HG03103 (cell line): ENCODE data around the gene SLC5A9.
"Not testable (repeated sequence)": the region's sequence is repeated elsewhere in the genome, so short reads cannot be mapped to it uniquely, and the experiment has no call there.

ENCODE experiments used
- ATAC-seq: cut with Tn5 transposase; IDR thresholded peaks from one replicate; pipeline ENCODE4 v1.9.1; 2021; ENCODE audit warnings: low read depth; ENCODE audit not compliant: unreplicated experiment

The SLC5A9 gene

DNA sequence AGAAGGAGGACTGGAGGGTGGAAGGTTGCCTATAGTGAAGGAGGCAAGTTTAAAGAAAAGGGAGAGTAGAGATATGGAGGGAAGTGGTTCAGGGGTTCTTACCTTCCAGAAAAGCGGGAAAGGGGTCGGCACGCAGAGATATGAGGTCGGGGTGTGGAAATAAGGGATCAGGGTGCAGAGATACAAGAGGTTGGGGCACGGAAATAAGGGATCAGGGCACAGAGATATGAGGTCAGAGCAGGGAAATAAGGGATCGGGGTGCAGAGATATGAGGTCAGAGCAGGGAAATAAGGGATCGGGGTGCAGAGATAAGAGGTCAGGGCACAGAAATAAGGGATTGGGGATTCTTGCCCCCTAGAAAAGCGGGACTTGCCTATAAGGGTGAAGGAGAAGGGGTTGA lies 9.1 kb upstream of the SLC5A9 start:
- ATAC-seq: not testable (repeated sequence)

DNA sequence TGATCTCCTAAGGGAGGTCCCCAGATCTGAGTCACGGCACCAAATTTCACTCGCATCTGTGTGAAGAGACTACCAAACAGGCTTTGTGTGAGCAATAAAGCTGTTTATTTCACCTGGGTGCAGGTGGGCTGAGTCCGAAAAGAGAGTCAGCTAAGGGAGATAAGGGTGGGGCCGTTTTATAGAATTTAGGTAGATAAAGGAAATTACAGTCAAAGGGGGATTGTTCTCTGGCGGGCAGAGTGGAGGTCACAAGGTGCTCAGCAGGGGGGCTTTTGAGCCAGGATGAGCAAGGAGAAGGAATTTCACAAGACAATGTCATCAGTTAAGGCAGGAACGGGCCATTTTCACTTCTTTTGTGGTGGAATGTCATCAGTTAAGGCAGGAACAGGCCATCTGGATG lies 8.2 kb upstream of the SLC5A9 start:
- not testable (repeated sequence) for ATAC-seq

DNA sequence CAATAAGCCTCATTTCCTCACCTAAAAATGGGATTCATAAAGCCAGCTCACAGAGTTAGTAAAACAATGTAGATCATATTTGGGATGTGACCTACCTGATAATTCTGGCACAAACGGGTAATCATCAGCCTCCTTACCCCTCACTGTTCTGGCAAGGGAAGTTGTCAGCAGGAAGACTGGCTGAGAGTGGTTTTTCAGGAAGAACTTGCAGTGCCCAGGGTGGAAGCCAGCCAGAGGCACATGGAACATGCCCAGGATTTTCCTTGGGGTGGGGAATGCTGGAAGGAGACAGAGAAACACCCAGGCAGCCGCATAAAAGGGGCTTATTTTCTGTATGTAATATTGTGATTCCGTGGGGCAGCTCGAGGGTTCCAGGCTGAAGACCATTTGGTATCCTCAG lies 7.7 kb upstream of the SLC5A9 start:
- ATAC-seq: no peak

DNA sequence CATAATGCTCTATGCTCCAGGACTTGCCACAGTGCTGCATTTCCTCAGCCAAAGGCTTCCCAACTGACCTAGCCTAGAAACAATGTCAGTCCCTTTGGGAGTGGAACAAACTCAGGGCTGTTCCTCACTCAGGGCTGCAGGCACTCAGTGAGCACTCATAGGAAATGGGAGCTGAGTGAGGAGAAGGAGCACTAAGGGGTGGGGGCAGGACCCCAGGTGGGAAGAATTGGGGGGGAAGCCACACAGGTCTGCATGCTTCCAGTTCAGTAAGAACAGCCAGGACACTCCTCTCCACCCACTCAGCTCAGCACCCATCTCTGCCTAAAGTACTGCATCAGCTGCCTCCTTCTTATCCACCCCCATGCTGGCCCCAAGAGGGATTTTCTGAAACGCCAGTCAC lies 7.3 kb upstream of the SLC5A9 start:
- ATAC-seq: no peak

DNA sequence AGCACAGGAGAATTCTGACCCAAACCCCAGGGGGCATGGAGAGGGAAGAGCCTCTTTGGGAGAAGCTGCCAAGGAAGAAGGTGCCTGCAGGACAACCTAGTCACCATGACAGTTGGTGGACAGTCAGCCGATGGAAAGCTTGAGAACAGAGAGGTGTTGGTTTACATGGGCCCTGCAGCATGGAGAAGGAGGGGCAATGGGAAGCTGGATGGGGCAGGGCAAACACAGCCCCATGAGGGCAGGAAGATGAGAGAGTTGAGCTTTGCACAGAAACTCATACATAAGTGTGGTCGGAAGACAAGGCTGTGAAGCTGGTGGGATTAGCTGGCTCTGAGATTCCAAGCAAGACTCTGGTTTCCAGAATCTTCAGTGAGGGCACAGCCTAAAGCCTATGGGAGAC lies 6.6 kb upstream of the SLC5A9 start:
- no peak for ATAC-seq

DNA sequence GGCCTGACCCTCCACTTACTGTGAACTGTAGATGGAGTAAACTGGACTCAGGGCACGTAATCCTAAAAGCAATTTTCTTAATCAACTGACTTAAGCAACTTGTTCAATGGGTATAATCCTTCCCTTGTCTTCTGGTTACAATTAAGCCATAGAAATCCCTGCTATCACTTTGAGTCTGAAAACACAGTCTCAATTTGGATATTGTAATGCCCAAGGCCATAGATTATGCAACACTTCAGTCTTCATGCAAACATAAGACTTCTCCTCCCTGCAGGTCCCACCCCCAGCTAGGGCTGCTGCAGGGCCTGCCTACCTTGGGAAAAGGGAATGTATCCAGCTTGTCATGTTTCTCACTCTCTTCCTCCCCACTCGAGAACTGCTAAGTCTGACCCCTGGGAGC lies 6.2 kb upstream of the SLC5A9 start:
- no peak for ATAC-seq

DNA sequence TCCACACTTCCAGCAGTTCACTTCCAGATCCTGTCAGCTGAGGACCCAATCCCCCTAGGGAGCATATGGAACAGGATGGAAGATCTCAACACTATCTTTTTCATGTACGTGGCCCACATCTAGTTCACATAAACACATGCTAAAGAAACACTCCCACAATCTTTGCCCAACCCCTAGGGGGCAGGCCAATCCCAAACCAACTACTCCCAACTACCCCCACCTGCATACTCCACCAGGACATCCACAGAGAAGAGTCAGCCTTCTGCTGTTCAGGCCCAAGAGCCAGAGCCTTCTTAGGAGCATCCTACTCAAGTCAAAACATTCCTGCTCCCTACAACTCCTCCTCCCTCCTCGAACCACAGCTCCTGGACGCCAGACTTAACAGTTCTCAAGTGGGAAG lies 5.6 kb upstream of the SLC5A9 start:
- ATAC-seq: no peak

DNA sequence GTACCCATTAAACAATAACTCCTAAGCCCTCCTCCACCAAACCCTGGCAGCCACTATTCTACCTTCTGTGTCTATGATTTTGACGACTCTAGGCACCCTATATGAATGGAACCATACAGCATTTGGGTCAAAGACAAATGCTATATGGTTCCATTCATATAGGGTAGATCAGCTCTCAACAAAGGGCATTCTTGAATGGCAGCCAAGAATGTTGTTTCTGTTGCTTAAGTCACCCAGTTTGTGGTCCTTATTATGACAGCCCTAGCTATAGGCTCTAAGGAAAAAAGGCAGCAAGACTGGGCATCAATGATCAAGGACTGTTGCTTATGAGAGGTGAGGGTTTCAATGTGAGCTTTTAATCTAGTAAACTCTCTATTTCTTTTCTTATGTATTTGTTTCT lies 4.7 kb upstream of the SLC5A9 start:
- no peak for ATAC-seq

DNA sequence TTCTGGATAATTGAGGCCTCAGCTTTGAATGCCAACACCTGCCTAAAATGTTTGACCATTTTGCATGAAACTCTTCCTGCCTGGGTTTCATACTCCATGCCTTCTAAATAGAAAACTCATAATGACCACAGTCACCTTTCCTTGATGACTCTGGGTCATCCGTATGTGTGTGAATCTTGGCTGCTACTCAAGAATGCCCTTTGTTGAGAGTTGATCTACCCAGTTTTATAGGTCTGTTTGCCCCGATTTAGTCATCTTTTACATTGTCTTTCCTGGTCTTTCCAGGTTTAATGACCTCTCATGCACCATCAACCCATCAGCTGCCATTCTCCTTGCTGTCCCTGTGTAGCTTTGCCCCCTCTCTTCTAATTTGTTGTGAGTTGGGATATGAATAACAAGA lies 2.7 kb upstream of the SLC5A9 start:
- no peak for ATAC-seq

DNA sequence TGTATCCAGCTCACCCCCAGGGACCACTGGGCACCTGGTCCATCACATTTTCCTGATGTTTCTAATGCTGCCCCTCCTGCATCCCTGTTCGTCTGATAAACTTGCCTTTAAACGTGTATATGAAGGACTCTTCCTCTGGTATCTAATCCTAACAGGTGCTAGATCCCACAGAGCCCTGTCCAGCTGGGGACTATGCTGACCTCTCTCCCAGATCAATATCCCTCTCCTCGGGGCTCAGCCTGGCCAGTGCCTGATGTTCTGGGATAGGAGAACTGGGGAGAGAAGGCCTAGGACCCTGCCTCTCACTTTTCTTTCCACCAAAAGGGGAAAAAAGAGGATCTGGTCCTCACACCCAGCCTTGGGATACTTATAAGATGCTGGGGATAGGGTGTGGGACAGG lies 1.4 kb upstream of the SLC5A9 start:
- no peak for ATAC-seq

DNA sequence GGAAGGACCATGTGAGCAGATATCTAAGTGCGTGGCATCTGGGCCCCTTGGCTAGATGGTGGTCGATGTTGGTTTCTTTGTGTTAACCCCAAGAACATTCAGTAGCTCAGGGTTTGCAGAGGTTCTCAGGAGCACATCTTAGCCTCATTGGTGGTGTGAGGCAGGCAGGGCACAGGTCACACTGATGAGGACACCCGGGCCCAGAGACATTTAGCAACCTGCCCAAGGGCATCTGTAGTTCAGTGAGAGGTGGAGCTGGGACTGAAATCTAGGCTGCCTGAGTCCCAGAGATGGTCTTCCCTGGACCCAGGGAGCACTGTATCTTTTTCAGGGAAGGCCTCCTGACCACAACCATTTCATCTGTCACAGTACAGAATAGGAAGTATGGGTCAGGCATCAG lies 859 bp upstream of the SLC5A9 start:
- no peak for ATAC-seq

DNA sequence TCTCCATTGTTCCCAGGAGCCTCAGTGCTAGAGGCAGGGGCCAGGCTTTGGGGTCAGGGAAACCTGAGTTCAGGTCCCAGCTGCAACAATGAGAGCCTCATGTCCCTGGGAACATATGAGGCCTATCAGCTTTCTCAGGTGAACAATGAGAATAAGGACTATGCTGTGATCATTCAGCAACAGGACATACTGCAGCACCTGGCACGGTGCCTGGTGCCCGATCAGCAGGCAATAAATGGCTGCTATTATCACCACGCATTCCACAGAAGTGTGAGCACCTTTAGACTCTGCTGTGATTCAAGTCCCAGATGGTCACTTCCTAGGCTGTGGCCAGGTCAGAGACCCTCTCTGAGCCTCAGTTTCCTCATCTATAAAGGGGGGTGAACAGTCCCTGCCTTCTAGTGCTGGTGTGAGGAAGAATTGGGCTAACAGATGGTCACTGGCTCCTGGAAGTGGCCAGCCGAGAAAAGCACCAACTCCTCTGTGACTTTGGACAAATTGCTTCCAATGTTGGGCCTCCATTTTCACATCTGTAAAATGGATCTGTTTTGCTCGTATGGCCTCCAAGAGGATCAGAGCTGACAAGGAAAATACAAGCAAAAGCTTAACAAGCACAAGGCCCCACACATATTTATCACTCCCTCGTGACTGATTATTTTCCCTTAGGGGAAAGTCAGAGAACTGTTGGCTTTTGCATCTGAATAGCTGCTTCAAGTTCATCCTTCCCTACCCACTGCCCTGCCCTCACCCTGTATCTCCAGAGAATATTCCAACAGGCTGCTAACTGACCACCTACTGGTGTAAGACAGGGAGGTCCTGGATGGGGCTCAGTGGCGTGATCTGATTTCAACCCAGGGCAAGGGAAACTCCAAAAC lies 1.1 kb downstream of the SLC5A9 start:
- ATAC-seq: no peak

DNA sequence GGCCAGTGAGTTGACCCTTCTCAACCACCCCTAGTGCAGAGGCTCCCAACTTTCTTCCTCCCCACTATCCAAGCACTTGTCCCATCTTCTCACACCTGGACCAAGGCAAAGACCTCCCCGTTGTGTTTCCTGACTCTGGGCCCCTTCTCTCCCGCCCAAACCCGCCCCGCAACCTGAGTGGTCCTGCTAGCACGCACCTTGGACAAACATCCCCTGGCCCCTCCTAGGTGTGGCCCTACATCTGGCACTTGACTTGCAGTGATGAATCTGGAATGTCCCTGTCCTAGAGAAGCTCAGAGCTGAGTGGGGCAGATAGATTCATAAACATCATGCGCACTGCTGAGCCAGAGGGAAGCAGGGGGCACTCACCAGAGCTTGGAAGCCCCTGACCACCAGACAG lies 2.3 kb downstream of the SLC5A9 start:
- no peak for ATAC-seq

DNA sequence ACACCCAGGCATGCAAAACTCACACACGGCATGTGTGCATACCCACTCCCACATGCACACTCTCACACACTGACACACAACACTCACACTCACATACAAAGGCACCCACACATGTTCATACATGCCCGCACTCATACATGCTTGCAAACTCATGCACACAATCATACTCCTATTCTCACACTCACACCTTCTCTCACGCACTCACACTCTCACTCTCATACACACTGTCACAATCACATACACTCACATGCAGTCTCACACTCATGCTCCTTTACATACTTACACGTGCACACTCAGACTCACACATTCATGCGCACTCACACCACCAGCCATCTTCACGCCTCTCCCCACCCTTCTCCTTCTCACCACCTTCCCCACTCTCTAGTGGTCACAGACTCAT lies 3.1 kb downstream of the SLC5A9 start:
- ATAC-seq: no peak

DNA sequence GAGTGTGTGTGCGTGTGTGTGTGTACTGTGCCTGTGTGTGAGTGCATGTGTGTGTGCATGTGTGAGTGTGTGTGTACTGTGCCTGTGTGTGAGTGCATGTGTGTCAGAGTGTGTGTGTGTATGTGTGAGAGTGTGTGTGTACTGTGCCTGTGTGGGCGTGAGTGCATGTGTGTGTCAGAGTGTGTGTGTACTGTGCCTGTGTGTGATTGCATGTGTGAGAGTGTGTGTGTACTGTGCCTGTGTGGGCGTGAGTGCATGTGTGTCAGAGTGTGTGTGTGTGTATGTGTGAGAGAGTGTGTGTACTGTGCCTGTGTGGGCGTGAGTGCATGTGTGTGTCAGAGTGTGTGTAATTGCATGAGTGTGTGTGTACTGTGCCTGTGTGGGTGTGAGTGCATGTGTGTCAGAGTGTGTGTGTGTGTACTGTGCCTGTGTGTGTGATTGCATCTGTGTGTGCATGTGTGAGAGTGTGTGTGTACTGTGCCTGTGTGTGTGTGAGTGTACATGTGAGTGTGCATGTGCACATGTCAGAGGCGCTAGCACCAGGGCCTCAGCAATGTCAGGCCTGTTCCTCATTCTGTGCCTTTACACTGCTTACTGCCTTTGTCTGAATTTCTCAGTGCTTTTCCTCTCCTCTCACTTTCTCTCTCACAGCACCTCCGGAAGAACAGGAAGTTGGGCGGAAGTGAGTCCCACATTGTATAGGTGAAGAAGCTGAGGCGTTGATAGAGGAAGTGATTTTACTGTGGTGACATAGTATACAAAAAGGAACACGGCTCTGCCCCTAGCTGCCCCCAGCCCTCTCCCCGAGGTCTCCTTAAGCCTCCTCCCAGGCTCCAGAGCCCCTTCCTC lies 4.9 kb downstream of the SLC5A9 start:
- no peak for ATAC-seq

DNA sequence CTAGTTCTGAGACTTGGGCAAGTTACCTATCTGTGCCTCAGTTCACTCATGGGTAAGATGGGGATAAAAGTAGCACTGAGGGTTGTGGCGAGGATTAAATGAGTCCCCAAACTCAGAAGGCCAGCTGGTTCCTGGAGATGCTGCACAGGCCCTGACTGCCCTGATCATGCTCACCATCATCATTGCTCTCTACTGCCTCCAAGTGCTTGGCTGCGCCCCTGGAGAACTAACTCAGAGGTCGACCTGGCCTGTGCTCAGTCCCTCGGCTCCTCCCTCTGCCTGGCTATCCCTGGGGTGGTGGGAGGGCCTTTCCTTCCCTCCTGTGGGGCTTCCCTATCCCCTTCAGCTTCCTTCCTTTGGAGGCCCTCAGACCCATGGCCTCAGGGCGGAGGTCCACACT lies 5.6 kb downstream of the SLC5A9 start:
- no peak for ATAC-seq

DNA sequence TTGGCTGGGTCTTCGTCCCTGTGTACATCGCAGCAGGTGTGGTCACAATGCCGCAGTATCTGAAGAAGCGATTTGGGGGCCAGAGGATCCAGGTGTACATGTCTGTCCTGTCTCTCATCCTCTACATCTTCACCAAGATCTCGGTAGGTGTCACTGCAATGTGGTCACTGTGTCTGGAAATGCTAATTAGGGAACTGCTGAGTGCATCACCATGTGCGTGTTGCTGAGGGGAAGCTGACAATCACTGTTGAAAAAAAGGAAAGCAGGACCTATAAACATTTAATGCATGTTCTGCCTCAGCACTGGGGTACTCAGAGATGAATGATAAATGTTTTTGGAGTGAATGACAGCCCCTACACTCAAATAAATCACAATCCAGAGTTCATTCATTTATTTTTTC lies 6.8 kb downstream of the SLC5A9 start:
- no peak for ATAC-seq

DNA sequence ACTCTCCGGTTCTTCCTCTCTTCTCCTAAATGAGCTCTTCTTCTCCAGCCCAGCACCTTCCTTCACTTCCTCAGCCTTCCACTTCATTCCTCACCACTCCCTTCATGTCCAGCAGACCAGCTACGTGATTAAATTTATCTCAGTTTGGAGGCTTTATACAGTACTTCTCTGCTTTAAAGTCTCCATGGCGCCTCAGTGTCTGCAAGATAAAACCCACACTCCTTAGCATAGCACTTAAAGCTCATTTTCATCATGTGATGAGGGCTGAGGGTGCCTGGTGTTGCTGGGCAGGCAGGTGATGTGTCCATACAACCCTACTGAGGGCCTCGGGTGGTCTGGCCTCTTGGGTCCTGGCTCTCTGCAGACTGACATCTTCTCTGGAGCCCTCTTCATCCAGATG lies 7.7 kb downstream of the SLC5A9 start:
- ATAC-seq: no peak

DNA sequence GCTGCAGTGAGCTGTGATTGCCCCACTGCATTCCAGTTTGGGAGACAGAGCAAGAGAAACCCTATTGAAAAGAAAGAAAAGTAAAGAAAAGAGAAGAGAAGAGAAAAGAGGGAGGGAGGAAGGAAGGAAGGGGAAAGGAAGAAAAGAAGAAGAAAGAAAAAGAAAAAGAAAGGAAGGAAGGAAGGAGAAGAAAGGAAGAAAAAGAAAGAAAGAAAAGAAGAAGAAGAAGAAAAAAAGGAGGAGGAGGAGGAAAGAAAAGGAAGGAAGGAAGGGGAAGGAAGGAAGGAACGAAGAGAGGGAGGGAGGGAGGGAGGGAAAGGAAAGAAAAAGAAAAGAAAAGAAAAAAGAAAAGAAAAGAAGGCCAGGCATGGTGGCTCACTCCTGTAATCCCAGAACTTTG lies 10.2 kb downstream of the SLC5A9 start:
- no peak for ATAC-seq

DNA sequence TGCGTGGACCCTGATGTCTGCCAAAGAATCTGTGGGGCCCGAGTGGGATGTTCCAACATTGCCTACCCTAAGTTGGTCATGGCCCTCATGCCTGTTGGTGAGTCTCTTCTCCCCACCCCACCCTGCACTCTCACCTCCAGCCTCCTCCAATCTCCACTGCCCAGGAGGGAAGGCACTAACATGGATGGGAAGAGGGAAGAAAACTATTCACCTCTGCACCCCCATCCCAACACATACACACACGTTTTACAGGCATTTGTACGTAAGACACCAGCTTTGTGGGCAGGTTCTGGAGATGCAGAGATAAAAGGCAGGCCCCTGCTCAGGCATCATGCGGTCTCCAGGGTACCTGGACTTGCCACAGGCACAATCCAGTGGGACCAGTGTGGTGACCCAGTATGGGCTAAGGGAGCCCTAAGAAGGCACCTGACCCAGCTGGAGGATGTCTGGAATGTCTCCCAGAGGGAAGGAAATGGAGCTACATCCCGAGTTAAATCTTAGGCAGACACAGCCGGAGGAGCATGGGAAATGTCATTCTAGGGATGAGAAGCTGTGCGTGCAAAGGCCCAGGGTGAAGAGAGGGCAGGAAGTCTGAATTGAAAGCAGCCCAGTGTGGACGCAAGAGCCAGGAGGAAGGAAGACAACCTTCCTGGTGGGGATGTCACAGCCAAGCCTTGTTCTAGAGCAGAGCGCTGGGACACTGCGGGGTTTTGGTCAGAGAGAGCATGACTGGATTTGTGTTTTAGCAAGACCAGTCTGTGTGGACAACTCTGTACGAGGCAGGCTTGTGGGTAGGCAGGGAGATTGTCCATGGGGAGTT lies 11.4 kb downstream of the SLC5A9 start:
- no peak for ATAC-seq

DNA sequence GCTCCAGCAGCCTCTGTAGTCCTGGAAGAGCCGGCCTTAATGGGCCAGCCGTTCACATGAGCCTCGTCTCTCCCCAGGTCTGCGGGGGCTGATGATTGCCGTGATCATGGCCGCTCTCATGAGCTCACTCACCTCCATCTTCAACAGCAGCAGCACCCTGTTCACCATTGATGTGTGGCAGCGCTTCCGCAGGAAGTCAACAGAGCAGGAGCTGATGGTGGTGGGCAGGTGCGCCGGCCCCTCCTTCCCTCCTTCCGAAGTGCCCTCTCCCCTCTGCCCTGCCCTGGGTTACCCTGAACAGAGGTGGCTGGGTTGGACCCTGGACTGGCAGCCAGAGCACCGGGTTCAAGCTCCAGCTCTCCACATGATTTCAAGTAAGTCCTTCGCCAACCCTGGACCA lies 13.1 kb downstream of the SLC5A9 start:
- no peak for ATAC-seq
